Neural progenitor cell (in vitro differentiated cells): Measurements from ENCODE around the gene AQP6. TPM values are rescaled to one million over a fixed set of nuclear protein-coding genes. Genes with fewer than 3 reads are reported as not detected.

ENCODE experiments used
- DNase-seq: peaks from one replicate; pipeline ENCODE4 v3.0.0-alpha.2; 2016; ENCODE audit warnings: low spot score
- H2AFZ ChIP-seq: fragments of 200-600 bp; sonication (generic); replicated peaks from 2 replicates; pipeline ENCODE4 v1.6.1; 2016; ENCODE audit warnings: antibody characterized with exemption
- H3F3A ChIP-seq: fragments of 200-600 bp; sonication (generic); 2 replicates; pipeline ENCODE4 v1.6.1; 2016; ENCODE audit warnings: antibody characterized with exemption, low read depth
- H3K27ac ChIP-seq: fragments of 200-600 bp; sonication (generic); 2 replicates; pipeline ENCODE4 v1.5.1; 2016; ENCODE audit warnings: mild to moderate bottlenecking
- H3K27me3 ChIP-seq: fragments of 200-600 bp; sonication (generic); 2 replicates; pipeline ENCODE4 v1.6.1; 2016; ENCODE audit warnings: mild to moderate bottlenecking, moderate library complexity
- H3K36me3 ChIP-seq: fragments of 200-600 bp; sonication (generic); 2 replicates; pipeline ENCODE4 v1.5.1; 2016
- H3K4me1 ChIP-seq: fragments of 200-600 bp; sonication (generic); 2 replicates; pipeline ENCODE4 v1.6.1; 2016; ENCODE audit warnings: mixed run types
- H3K4me2 ChIP-seq: fragments of 200-600 bp; sonication (generic); 2 replicates; pipeline ENCODE4 v1.6.1; 2016
- H3K4me3 ChIP-seq: fragments of 200-600 bp; sonication (generic); 2 replicates; pipeline ENCODE4 v1.5.1; 2016
- H3K79me2 ChIP-seq: fragments of 200-600 bp; sonication (generic); 2 replicates; pipeline ENCODE4 v1.6.1; 2016; ENCODE audit warnings: low read depth
- H3K9ac ChIP-seq: fragments of 200-600 bp; sonication (generic); 2 replicates; pipeline ENCODE4 v1.6.1; 2016
- H3K9me3 ChIP-seq: fragments of 200-600 bp; sonication (generic); 2 replicates; pipeline ENCODE4 v1.5.1; 2016; ENCODE audit warnings: low read depth
- H4K20me1 ChIP-seq: fragments of 200-600 bp; sonication (generic); 2 replicates; pipeline ENCODE4 v1.6.1; 2016; ENCODE audit warnings: low read depth
- H3K27ac Mint-ChIP-seq: 3 replicates; pipeline ENCODE4 v1.8.0; 2021; ENCODE audit warnings: mixed read lengths
- H3K27me3 Mint-ChIP-seq: 2 replicates; pipeline ENCODE4 v1.8.0; 2022; ENCODE audit warnings: low read depth, mild to moderate bottlenecking, inconsistent platforms, moderate library complexity, mixed read lengths; ENCODE audit not compliant: insufficient read depth
- H3K36me3 Mint-ChIP-seq: 3 replicates; pipeline ENCODE4 v1.8.0; 2021; ENCODE audit warnings: mixed read lengths
- H3K4me1 Mint-ChIP-seq: 3 replicates; pipeline ENCODE4 v1.8.0; 2021; ENCODE audit warnings: mixed read lengths
- H3K4me3 Mint-ChIP-seq: 3 replicates; pipeline ENCODE4 v1.8.0; 2021; ENCODE audit warnings: mild to moderate bottlenecking, moderate library complexity, mixed read lengths
- H3K9me3 Mint-ChIP-seq: 3 replicates; pipeline ENCODE4 v1.8.0; 2020; ENCODE audit warnings: mixed read lengths
- EZH2 ChIP-seq: fragments of 200-600 bp; sonication (generic); IDR thresholded peaks from 2 replicates; pipeline ENCODE4 v1.6.1; 2017; ENCODE audit warnings: antibody characterized with exemption, mild to moderate bottlenecking, moderate library complexity
- EZH2phosphoT487 ChIP-seq: fragments of 200-600 bp; sonication (generic); IDR thresholded peaks from 2 replicates; pipeline ENCODE4 v1.6.1; 2017; ENCODE audit warnings: antibody characterized with exemption
- total RNA-seq: library from RNA; depleted of rRNA; stranded (reverse); fragments of >200 nt; gene quantifications from 2 replicates; pipeline ENCODE4 v1.2.3, GENCODE V29; 2015; ENCODE audit warnings: low replicate concordance
- TF ChIP-seq, protein P1 (sequence below): fragments of 200-600 bp; sonication (generic); IDR thresholded peaks from 2 replicates; pipeline ENCODE4 v1.5.1; 2017; ENCODE audit warnings: antibody characterized with exemption, mild to moderate bottlenecking

The AQP6 gene
- total RNA-seq, 1 donor from 2014 or later: not detected

GRCh38 chr12:49974677-49975317, 2.0 kb downstream of the AQP6 start:
- no peak for DNase-seq
- Histone ChIP-seq H3K4me2 (no peak overlapping the region), H3K4me1 (peaks cover 13% of the 10 kb centered on the region), H3K9me3 (no peaks in the 10 kb centered on the region), H4K20me1 (no peaks in the 10 kb centered on the region), H3K9ac (no peak overlapping the region), H3K79me2 (no peaks in the 10 kb centered on the region), H3F3A (no peaks in the 10 kb centered on the region), H3K27me3 (peaks cover 19% of the 10 kb centered on the region), H3K27ac (no peak overlapping the region), H3K36me3 (no peaks in the 10 kb centered on the region), H2AFZ (no peak overlapping the region), H3K4me3 (no peak overlapping the region)
- Mint-ChIP-seq H3K36me3 (no peaks in the 10 kb centered on the region), H3K4me1 (peaks cover 29% of the 10 kb centered on the region), H3K4me3 (peak overlapping the region; percentile 64), H3K27ac (peak overlapping the region; percentile 78), H3K27me3 (peaks cover 8% of the 10 kb centered on the region), H3K9me3 (no peaks in the 10 kb centered on the region)
- no peak for TF ChIP-seq EZH2phosphoT487
- no peak for TF ChIP-seq EZH2
- TF ChIP-seq, protein P1, sequence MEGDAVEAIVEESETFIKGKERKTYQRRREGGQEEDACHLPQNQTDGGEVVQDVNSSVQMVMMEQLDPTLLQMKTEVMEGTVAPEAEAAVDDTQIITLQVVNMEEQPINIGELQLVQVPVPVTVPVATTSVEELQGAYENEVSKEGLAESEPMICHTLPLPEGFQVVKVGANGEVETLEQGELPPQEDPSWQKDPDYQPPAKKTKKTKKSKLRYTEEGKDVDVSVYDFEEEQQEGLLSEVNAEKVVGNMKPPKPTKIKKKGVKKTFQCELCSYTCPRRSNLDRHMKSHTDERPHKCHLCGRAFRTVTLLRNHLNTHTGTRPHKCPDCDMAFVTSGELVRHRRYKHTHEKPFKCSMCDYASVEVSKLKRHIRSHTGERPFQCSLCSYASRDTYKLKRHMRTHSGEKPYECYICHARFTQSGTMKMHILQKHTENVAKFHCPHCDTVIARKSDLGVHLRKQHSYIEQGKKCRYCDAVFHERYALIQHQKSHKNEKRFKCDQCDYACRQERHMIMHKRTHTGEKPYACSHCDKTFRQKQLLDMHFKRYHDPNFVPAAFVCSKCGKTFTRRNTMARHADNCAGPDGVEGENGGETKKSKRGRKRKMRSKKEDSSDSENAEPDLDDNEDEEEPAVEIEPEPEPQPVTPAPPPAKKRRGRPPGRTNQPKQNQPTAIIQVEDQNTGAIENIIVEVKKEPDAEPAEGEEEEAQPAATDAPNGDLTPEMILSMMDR: no peak

- peak; percentile 28 for DNase-seq
- Histone ChIP-seq H3F3A (peaks cover 2% of the 10 kb centered on the region), H3K27me3 (peaks cover 13% of the 10 kb centered on the region), H3K9me3 (no peaks in the 10 kb centered on the region), H3K27ac (no peak overlapping the region), H2AFZ (no peak overlapping the region), H3K36me3 (no peaks in the 10 kb centered on the region), H3K4me1 (peaks cover 16% of the 10 kb centered on the region), H4K20me1 (peaks cover under 1% of the 10 kb centered on the region), H3K79me2 (no peaks in the 10 kb centered on the region), H3K9ac (no peak overlapping the region), H3K4me3 (no peak overlapping the region), H3K4me2 (no peak overlapping the region)
- Mint-ChIP-seq H3K4me1 (peaks cover 32% of the 10 kb centered on the region), H3K9me3 (no peaks in the 10 kb centered on the region), H3K27me3 (peaks cover 9% of the 10 kb centered on the region), H3K27ac (no peak overlapping the region), H3K4me3 (no peak overlapping the region), H3K36me3 (no peaks in the 10 kb centered on the region)
- TF ChIP-seq EZH2 (no peak), EZH2phosphoT487 (no peak)
- TF ChIP-seq, protein P1: no peak
These were observed 2.6 kb downstream of the AQP6 start for GRCh38 chr12:49975318-49975761.

DNA sequence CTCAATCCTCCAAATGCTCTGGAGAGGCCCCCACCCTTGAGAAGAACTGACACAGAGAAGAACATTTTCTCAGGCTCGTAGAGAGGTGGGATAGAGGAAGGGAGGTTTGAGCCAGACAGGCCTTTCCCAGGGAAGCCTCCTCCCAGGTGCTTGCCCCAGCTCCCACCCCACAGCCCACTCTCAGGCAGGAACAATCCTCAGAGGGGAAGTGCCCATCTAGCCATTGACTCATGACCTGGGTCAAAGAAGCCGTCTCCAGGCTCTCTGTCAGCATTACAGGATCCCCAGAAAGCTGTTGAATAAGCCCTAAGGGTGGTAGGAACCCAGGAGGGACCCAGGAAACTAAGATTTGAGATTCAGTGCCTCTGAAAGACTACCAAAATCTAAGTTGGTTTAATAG, 3.8 kb downstream of the AQP6 start:
- Histone ChIP-seq H3K79me2 (no peaks in the 10 kb centered on the region), H3K4me1 (peaks cover 26% of the 10 kb centered on the region), H3K4me2 (no peak overlapping the region), H3K27ac (no peak overlapping the region), H3F3A (peaks cover 13% of the 10 kb centered on the region), H4K20me1 (peaks cover 7% of the 10 kb centered on the region), H3K36me3 (no peaks in the 10 kb centered on the region), H2AFZ (no peak overlapping the region), H3K9ac (no peak overlapping the region), H3K4me3 (no peak overlapping the region), H3K27me3 (peaks cover 1% of the 10 kb centered on the region), H3K9me3 (no peaks in the 10 kb centered on the region)
- Mint-ChIP-seq H3K27me3 (peaks cover 12% of the 10 kb centered on the region), H3K4me3 (peak overlapping the region; percentile 18), H3K4me1 (peaks cover 43% of the 10 kb centered on the region), H3K9me3 (no peaks in the 10 kb centered on the region), H3K27ac (no peak overlapping the region), H3K36me3 (no peaks in the 10 kb centered on the region)
- DNase-seq: no peak
- TF ChIP-seq EZH2: no peak
- TF ChIP-seq EZH2phosphoT487: no peak
- TF ChIP-seq, protein P1: no peak
